GM12891 (cell line): ENCODE measurements around the gene SFXN5.

Source experiments
- POLR2A ChIP-seq: IDR thresholded peaks from 2 replicates; pipeline ENCODE4 v1.6.1; 2011; ENCODE audit warnings: low read depth, low read length, control low read depth
- POLR2AphosphoS5 ChIP-seq: IDR thresholded peaks from 2 replicates; pipeline ENCODE4 v1.6.1; 2011; ENCODE audit warnings: low read depth, low read length, control low read depth
- TAF1 ChIP-seq: IDR thresholded peaks from 2 replicates; pipeline ENCODE4 v1.6.1; 2011; ENCODE audit warnings: low read depth, low read length, control low read depth

- TF ChIP-seq POLR2AphosphoS5 (no peak), TAF1 (no peak), POLR2A (no peak)
These were observed 125.0 kb downstream of the SFXN5 start for GRCh38 chr2:72946466-72946865.
